Hindlimb muscle (tissue), 1 donor: ENCODE data around the gene CD28. TPM values are rescaled to one million over a fixed set of nuclear protein-coding genes. Genes with fewer than 3 reads are reported as not detected.

Source experiments
- DNase-seq: peaks from one replicate; pipeline ENCODE4 v3.0.0-alpha.2; 2013
- polyA plus RNA-seq: library from polyadenylated mRNA; unstranded; fragments of 120-200 nt; gene quantifications from one replicate; pipeline ENCODE4 v1.2.1, GENCODE V29; 2013; ENCODE audit not compliant: insufficient read length

CD28 gene
- 6.0 TPM for polyA plus RNA-seq

GRCh38 chr2:203706403-203706802, at the start of gene CD28:
Gene CD28, plus strand, starts transcription at chr2:203706639. Its CDS starts 58 bp downstream, at chr2:203706697.
- no peak for DNase-seq

- no peak for DNase-seq
Measured at GRCh38 chr2:203659331-203660049, 46.9 kb upstream of the CD28 start.

GRCh38 chr2:203660465-203660864, 46.0 kb upstream of the CD28 start:
- no peak for DNase-seq

- DNase-seq = no peak
Measured at GRCh38 chr2:203661279-203661908, 45.0 kb upstream of the CD28 start.

- no peak for DNase-seq
Measured at GRCh38 chr2:203662487-203662886, 44.0 kb upstream of the CD28 start.

GRCh38 chr2:203662951-203663350, 43.5 kb upstream of the CD28 start:
- DNase-seq = no peak

GRCh38 chr2:203664029-203664755, 42.2 kb upstream of the CD28 start:
- DNase-seq = no peak

- no peak for DNase-seq
Measured at GRCh38 chr2:203667838-203668237, 38.6 kb upstream of the CD28 start.

- no peak for DNase-seq
Measured at GRCh38 chr2:203669820-203670219, 36.6 kb upstream of the CD28 start.

GRCh38 chr2:203670939-203671338, 35.5 kb upstream of the CD28 start:
- no peak for DNase-seq

- DNase-seq = no peak
Measured at GRCh38 chr2:203671876-203672275, 34.6 kb upstream of the CD28 start.

- DNase-seq = no peak
Measured at GRCh38 chr2:203672856-203673255, 33.6 kb upstream of the CD28 start.

GRCh38 chr2:203673933-203674332, 32.5 kb upstream of the CD28 start:
- no peak for DNase-seq

- no peak for DNase-seq
Measured at GRCh38 chr2:203675086-203675485, 31.4 kb upstream of the CD28 start.

- no peak for DNase-seq
Measured at GRCh38 chr2:203678971-203679370, 27.5 kb upstream of the CD28 start.

GRCh38 chr2:203679401-203679800, 27.0 kb upstream of the CD28 start:
- no peak for DNase-seq

GRCh38 chr2:203681978-203682377, 24.5 kb upstream of the CD28 start:
- no peak for DNase-seq

- peak; percentile 61 for DNase-seq
Measured at GRCh38 chr2:203682688-203683130, 23.7 kb upstream of the CD28 start.

- no peak for DNase-seq
Measured at GRCh38 chr2:203683421-203683820, 23.0 kb upstream of the CD28 start.

GRCh38 chr2:203683932-203684556, 22.4 kb upstream of the CD28 start:
- no peak for DNase-seq

- DNase-seq = no peak
Measured at GRCh38 chr2:203685081-203685621, 21.3 kb upstream of the CD28 start.

GRCh38 chr2:203685789-203686420, 20.5 kb upstream of the CD28 start:
- DNase-seq = no peak
